Lower leg skin (tissue), 3 donors: ENCODE results near the gene PEAK1.

ENCODE experiments used
- CTCF ChIP-seq, 3 donors: fragments of 450-650 bp; IDR thresholded peaks; one replicate each; pipeline ENCODE4 v1.5.1; 2016; ENCODE audit warnings: antibody characterized with exemption in 3 of 3, mild to moderate bottlenecking in 3 of 3, moderate library complexity in 2 of 3
- POLR2A ChIP-seq, 2 donors: fragments of 450-650 bp; IDR thresholded peaks; one replicate each; pipeline ENCODE4 v1.6.1; 2016 to 2017; ENCODE audit warnings: antibody characterized with exemption in 2 of 2, mild to moderate bottlenecking in 1 of 2, moderate library complexity in 1 of 2

GRCh38 chr15:77219841-77220240 is 200.1 kb downstream of the PEAK1 start:
- TF ChIP-seq CTCF (IDR thresholded peaks at IDR 0.05) (no peak), POLR2A (IDR thresholded peaks at IDR 0.05) (no peak)
